SK-MEL-5 (cell line): ENCODE results near the gene RHEBL1. TPM values are rescaled to one million over a fixed set of nuclear protein-coding genes. Genes with fewer than 3 reads are reported as not detected.

Experiments
- DNase-seq: peaks from one replicate; pipeline ENCODE4 v3.0.0-alpha.2; 2016; ENCODE audit warnings: low read depth, low spot score
- in situ Hi-C: cut with HindIII; loops from 2 replicates; pipeline ENCODE4 v1.10.0; 2016; ENCODE audit warnings: low sequenced_read_pairs, high pct_unique_total_duplicates, low pct_unique_long_range_greater_than_20kb
- total RNA-seq: library from RNA; depleted of rRNA; stranded (reverse); fragments of >200 nt; shearing (Covaris generic); gene quantifications from 2 replicates; pipeline ENCODE4 v1.2.3, GENCODE V29; 2014; rRNA removed

The RHEBL1 gene
- total RNA-seq, 1 experiment from 2014 or later: 7.8 TPM

DNA sequence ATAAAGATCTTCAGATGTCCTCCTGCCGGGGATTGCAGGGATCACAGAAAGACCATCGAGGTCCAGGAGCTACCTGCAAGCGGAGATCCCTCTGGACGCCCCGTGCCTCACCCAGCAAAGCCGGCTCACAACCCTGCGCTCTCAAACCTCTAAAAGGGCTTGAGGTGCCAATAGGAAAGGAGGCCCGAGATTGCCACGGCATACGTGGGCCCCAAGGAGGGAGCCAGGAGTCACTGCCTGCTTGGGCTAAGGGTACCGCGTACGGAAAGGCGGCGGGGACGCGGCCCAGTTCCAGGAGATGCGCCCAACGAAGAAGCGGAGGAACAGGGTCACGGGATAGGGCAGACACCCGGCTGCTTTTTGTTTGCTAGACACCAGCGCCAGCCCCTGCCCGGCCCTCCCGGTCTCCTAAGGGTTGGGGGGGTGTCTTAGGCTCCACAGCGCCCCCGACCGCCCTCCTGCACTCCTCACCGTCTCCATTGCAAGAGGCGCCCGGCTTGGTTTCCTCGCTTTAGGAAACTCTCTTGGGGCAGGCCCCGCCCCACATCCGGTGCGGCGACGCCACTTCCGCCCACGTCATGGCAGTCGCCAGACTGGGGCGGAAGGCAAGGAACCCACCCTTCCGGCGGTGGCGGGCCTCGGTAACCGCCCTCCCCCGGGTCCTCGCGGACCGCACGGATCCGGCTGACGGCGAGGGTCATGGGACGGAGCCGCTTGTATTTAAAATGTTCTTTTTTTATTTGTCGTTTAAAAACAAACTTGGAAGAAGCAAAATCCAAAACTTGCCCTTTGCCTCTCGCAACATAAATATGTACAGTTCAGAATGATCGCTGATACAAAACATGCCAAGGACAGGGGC is 51.3 kb downstream of the RHEBL1 start, which contains the start of gene PRKAG1:
Gene PRKAG1, minus strand, starts transcription at position 516 of the 859 bp plus-strand sequence. Its CDS starts 36 bp downstream, at position 480.
- peak; percentile 96 for DNase-seq
- in situ Hi-C loops: no loop called here

DNA sequence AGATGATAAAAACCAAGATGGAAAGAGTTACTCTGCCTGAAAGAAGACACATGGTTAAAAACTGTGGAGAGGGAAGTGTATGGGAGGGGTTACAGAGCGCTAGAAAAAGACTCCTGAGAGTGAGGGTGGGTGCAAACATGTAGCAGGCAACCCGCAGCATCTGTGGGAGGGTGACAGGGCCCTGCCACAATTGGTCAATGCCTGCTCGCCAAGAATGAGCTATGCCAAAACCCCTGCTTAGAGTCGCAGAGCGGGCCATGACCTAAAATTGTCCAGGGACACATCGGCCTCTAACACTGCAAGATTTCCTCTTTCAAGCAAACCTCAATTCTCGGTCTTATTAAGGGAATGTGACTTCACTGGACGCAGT is 51.9 kb downstream of the RHEBL1 start:
- DNase-seq: no peak
- in situ Hi-C loops: no loop called here

DNA sequence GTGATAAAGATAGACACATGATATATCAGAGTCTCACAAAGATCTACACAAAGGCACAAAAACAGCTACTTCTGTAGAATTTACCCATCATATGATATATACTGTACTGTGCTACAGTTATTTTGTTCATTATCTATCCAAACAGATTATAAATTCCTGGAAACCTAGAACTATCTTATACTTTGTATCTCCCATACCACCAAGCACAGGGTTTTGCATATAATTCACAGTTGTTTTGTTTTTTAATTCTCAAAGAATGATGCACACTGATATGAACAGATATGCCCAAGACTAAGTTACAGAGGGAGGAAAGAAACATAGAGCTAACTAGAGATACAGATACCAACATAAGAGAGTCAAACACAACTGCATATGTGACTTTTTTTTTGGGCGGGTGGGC is 54.6 kb downstream of the RHEBL1 start:
- in situ Hi-C loops: no loop called here
- no peak for DNase-seq

Other genes starting within 250 kb of the RHEBL1 start
- gene DDX23, start 217.8 kb downstream of the RHEBL1 start, total RNA-seq: 86.4 and 86.9 TPM in 2 replicates
- 0.11 and 0.13 TPM in 2 replicates for gene RND1, start 204.1 kb downstream of the RHEBL1 start, total RNA-seq
- 10.8 and 12.2 TPM in 2 replicates for gene FKBP11, start 144.5 kb downstream of the RHEBL1 start, total RNA-seq
- 92.3 and 95.8 TPM in 2 replicates for gene ARF3, start 112.5 kb downstream of the RHEBL1 start, total RNA-seq
- 3.4 and 5.1 TPM in 2 replicates for gene WNT10B, start 98.2 kb downstream of the RHEBL1 start, total RNA-seq
- gene WNT1, start 91.7 kb downstream of the RHEBL1 start, total RNA-seq: not detected in 2 replicates
- 0.03 TPM in 1 of 2 replicates, not detected in the other for gene DDN, start 70.6 kb downstream of the RHEBL1 start, total RNA-seq
- 115 and 133 TPM in 2 replicates for gene PRKAG1, start 51.2 kb downstream of the RHEBL1 start, total RNA-seq
- gene KMT2D, start 9.2 kb downstream of the RHEBL1 start, total RNA-seq: 14.5 and 16.1 TPM in 2 replicates
- gene DHH, start 24.8 kb upstream of the RHEBL1 start, total RNA-seq: 0.05 and 0.21 TPM in 2 replicates
- gene LMBR1L, start 40.9 kb upstream of the RHEBL1 start, total RNA-seq: 20.6 and 21.7 TPM in 2 replicates
- gene TUBA1B, start 61.4 kb upstream of the RHEBL1 start, total RNA-seq: 1,958 and 1,976 TPM in 2 replicates
- 147 and 170 TPM in 2 replicates for gene TUBA1A, start 119.1 kb upstream of the RHEBL1 start, total RNA-seq
- 315 and 342 TPM in 2 replicates for gene TUBA1C, start 195.1 kb upstream of the RHEBL1 start, total RNA-seq
- not detected in 2 replicates for gene PRPH, start 225.2 kb upstream of the RHEBL1 start, total RNA-seq